Measurements from ENCODE around the gene SNRPD3.

Gene SNRPD3

GRCh38 chr22:24576778-24577177, 21.0 kb downstream of the SNRPD3 start:
- Histone ChIP-seq H3K36me3 (ENCODE audit: control insufficient read depth, insufficient read depth, low read length) (peaks cover 7% of the 10 kb centered on the region), H3K27me3 (replicated peaks; ENCODE audit: control insufficient read depth, insufficient read depth, low read length) (no peaks in the 10 kb centered on the region), H3K4me3 (replicated peaks; ENCODE audit: low read depth, low read length) (no peak overlapping the region)
- no peak for TF ChIP-seq CTCF (IDR thresholded peaks at IDR 0.05; ENCODE audit: insufficient read depth, low read length, poor library complexity, severe bottlenecking)
- DNase-seq (ENCODE audit: extremely low read depth, insufficient read length): no peak

- TF ChIP-seq CTCF (IDR thresholded peaks at IDR 0.05; ENCODE audit: insufficient read depth, low read length, poor library complexity, severe bottlenecking): no peak
- Histone ChIP-seq H3K36me3 (ENCODE audit: control insufficient read depth, insufficient read depth, low read length) (peaks cover 2% of the 10 kb centered on the region), H3K4me3 (replicated peaks; ENCODE audit: low read depth, low read length) (no peak overlapping the region), H3K27me3 (replicated peaks; ENCODE audit: control insufficient read depth, insufficient read depth, low read length) (no peaks in the 10 kb centered on the region)
- no peak for DNase-seq (ENCODE audit: extremely low read depth, insufficient read length)
Observed at GRCh38 chr22:24578355-24579257, 22.8 kb downstream of the SNRPD3 start.

GRCh38 chr22:24579258-24579601, 23.4 kb downstream of the SNRPD3 start:
- H3K36me3 ChIP-seq (ENCODE audit: control insufficient read depth, insufficient read depth, low read length): peaks cover 2% of the 10 kb centered on the region
- no peak for DNase-seq (ENCODE audit: extremely low read depth, insufficient read length)
- H3K4me3 ChIP-seq (replicated peaks; ENCODE audit: low read depth, low read length): no peak overlapping the region
- no peaks in the 10 kb centered on the region for H3K27me3 ChIP-seq (replicated peaks; ENCODE audit: control insufficient read depth, insufficient read depth, low read length)
- no peak for TF ChIP-seq CTCF (IDR thresholded peaks at IDR 0.05; ENCODE audit: insufficient read depth, low read length, poor library complexity, severe bottlenecking)

GRCh38 chr22:24580276-24580675, 24.5 kb downstream of the SNRPD3 start:
- Histone ChIP-seq H3K4me3 (replicated peaks; ENCODE audit: low read depth, low read length) (no peak overlapping the region), H3K27me3 (replicated peaks; ENCODE audit: control insufficient read depth, insufficient read depth, low read length) (no peaks in the 10 kb centered on the region), H3K36me3 (ENCODE audit: control insufficient read depth, insufficient read depth, low read length) (peaks cover 2% of the 10 kb centered on the region)
- TF ChIP-seq CTCF (IDR thresholded peaks at IDR 0.05; ENCODE audit: insufficient read depth, low read length, poor library complexity, severe bottlenecking): no peak
- no peak for DNase-seq (ENCODE audit: extremely low read depth, insufficient read length)

GRCh38 chr22:24582056-24582814, 26.4 kb downstream of the SNRPD3 start:
- no peak for TF ChIP-seq CTCF (IDR thresholded peaks at IDR 0.05; ENCODE audit: insufficient read depth, low read length, poor library complexity, severe bottlenecking)
- H3K36me3 ChIP-seq (ENCODE audit: control insufficient read depth, insufficient read depth, low read length): no peaks in the 10 kb centered on the region; the same call in 1 of the 2 replicates
- no peaks in the 10 kb centered on the region for H3K27me3 ChIP-seq (replicated peaks; ENCODE audit: control insufficient read depth, insufficient read depth, low read length)
- no peak for DNase-seq (ENCODE audit: extremely low read depth, insufficient read length)
- no peak overlapping the region for H3K4me3 ChIP-seq (replicated peaks; ENCODE audit: low read depth, low read length)

Measured in GM06990 (cell line).